Iris pigment epithelial cell (primary cell): ENCODE data around the gene NPTX1.

Experiments
- DNase-seq: peaks from one replicate; pipeline ENCODE4 v3.0.0-alpha.2; 2011; ENCODE audit warnings: low read depth

NPTX1 gene

GRCh38 chr17:80443916-80444643 lies 32.3 kb downstream of the NPTX1 start:
- no peak for DNase-seq

DNA sequence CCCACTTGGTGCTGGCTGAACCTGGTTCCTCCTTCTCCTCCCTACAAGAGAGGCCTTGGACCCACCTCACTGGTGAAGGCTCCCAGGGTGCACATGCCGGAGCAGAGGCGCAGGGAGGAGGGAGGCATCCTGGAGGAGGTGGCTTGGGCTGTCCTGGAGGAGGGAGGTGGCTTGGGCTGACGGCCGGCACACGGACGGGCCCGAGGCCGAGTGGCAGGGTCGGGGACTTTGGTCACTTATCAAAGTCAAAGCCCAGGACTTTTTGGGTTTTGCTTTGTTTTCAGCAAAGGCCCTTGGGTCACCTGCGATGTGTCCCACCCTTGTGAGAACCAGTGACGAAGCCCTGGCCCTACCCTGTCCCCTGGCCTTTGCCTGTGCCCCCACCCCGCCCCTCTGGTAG lies 32.9 kb downstream of the NPTX1 start:
- no peak for DNase-seq

DNA sequence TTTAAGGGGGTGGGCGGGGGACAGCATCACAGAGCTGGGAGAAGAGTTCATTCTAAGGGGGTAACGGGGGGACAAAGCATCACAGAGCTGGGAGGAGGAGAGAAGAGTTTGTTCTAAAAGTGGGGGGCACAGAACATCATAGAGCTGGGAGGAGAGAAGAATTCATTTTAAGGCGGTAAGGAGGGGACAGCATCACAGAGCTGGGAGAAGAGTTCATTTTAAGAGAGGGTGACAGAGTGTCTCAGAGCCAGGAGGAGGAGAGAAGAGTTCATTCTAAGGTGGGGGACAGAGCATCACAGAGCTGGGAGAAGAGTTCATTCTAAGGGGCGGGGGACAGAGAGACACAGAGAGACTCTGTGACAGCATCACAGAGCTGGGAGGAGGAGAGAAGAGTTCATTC lies 33.6 kb downstream of the NPTX1 start:
- no peak for DNase-seq

DNA sequence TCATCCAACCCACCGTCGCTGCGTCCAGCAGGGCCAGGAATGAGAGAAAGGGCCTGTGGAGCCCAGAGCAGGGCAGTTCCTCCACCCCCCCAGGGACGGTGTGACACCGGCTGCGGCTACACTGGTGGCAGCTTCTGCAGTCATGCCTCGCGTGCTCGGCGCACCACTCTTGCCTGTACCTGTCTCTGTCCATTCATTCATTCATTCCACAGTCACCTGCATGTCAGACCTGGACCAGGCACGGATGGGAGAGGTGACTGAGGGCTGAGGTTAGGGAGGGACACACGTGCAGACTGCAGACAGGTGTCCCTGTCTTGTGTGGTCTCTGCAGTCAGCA lies 34.1 kb downstream of the NPTX1 start:
- DNase-seq = no peak

DNA sequence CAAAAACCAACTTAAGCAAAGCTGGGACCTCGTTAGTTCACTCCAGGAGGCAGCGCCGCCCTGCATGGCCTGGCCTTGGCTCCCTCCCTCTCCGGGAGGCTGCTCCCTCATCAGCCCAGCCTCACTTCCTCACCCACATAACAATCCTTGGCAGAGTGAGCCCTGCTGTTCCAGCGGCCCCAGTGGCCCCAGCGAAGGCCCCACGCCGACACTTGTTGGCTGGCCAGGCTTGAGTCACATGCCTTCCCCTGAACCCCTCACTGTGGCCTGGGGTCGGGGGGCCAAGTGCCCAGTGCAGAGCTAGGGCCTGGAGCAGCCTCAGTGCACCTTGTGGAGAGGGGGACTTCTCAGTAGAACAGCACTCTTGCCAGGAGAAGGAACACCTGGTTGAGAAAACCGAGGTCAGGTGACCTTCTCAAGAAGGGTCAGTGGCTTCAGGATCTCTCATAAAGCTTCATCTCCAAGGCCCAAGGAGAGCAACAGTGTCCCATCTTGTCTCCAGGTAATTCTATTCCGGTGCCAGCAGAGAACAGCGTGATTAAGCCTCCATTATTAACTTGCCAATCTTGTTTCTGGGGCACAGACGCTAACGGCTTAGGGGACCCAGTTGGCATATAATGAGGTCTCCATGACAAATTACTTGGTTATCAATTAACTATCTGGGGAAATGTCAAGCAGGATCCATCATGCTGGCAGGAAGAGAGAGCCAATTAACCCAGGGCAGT lies 34.6 kb downstream of the NPTX1 start:
- DNase-seq = no peak

- DNase-seq = peak; percentile 26
Measured at GRCh38 chr17:80441133-80441578, 35.3 kb downstream of the NPTX1 start.

DNA sequence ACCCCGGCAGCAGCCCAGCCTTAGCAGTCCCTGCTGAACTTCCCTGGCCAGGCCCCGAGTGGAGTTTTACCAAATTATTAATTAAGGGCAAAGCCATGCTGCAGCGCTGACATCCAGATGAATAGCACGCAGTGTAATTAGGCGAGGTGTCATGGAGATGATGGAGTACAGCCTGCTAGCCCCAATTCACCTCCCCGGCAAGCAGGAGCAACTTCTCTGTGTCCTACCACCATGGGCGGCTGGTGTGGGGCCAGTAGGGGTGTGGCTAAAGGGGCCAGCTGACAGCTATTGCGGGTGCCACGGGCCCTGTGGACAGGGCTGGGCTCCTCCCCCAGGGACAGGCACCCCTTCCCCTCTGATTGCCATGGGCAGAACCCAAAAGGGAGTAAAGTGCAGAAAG lies 36.9 kb downstream of the NPTX1 start:
- DNase-seq = no peak

GRCh38 chr17:80438806-80439205 lies 37.6 kb downstream of the NPTX1 start:
- no peak for DNase-seq

DNA sequence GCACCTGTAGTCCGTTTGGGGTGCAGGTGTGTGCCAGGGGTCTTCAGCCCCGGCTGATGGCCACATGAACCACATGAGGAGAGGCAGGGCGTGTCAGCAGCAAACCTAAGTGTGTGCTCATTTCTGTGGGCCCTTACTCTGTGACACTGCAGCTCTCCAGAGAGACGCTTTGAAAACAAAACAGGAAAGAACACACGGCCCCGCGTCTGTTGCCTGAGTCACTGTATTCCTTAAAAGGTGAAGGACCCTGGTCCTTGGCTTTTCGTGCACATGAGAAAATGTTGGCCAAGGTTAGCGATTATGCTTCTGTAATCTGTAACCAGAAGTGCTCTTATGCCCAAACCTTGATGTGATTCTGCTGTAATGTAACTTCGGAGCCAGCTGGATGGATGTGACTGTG lies 38.9 kb downstream of the NPTX1 start:
- DNase-seq = no peak

- no peak for DNase-seq
Measured at GRCh38 chr17:80433916-80434666, 42.3 kb downstream of the NPTX1 start.

- no peak for DNase-seq
Measured at GRCh38 chr17:80432961-80433550, 43.4 kb downstream of the NPTX1 start.

DNA sequence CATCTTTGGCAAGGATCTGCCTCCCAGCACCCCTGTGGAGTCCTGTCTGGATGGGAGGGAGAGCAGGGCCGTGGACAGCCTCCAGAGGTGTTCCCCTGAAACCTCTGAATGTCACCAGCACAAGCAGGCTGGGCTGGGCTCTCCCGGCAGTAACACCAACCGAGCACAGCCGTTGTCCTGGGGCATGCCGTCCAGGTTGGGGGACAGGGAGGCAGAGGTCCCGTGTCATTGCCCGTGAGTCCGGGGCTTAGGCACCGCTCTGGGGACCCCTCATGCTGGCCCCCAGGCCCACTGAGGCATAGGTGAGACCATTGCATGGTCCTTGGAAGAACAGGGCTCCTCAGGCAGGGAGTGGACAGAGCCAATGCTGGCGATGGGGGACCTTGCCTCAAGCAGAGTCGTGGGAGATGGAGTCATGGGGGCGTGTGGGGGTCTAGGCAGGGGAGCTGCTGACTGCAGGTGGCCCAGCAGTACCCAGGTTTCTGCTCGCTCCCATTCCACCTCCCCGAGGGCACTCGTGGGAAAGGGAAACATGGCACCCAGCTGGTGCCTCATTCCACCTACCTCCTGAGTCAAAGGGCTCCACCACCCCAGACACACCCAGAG lies 44.0 kb downstream of the NPTX1 start:
- DNase-seq = no peak

- DNase-seq = no peak
Measured at GRCh38 chr17:80431246-80432195, 44.9 kb downstream of the NPTX1 start.

- DNase-seq = no peak
Measured at GRCh38 chr17:80430446-80431245, 45.8 kb downstream of the NPTX1 start.

DNA sequence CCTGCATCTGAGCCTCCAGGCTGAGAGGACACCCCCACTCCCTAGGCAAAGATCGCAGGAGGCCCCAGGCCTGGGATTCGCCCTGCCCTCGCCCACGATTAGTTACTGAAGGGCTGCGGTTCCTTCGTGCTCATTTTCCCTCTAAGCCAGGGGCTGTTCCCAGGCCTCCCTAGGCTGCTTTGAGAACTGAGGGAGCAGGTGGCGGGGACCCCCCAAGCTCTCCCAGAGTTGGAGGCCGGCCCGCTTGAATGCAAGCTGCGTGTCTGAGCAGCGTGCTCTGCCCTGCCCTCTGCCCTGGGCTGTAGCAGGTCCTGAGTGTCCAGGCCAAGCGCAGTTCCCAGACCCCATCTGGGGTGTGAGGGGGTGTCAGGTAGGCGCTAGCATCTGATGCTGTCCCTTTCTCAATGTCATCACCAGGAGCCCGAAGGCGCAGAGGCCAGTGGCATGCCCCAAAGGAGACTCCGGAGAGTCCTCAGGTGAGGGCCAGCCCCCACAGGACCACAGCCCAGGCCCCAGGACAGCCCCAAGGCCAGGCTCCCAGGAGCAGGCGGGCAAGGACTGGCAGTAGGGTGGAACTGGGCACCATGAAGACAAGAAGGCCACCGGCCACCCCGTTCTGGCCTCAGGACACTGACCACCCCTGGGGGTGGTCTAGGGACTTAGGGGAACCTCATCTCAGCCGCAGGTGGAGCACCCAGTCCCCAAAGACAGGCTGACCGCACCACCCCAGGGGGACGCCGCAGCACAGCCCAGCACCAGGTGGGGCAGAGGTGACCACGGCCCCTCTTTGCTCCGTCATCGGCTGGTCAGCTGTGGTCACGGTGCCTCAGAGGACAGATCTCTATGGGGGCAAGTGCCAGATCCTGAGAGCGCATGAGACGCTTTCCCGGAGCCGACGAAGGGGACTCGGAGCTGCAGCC lies 46.8 kb downstream of the NPTX1 start:
- DNase-seq = no peak

DNA sequence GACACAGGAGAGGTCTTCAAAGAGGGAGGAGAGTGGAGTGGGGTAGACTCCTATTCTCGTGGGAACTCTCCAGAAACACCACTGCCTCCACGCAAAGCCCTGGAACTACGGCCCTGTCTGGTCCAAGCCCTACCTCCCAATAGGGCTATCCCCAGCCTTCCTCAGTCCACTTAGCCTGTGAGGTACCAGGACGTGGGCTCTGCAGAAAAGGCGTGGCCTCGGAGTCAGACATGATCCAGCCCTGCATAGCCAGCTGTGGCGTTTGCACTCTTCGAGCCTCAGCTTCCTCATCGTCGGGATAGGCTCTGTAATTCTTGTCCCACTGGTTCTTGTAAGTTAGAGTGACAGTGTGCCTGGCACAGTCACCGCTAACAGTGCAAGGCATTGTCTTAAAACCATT lies 47.6 kb downstream of the NPTX1 start:
- no peak for DNase-seq

DNA sequence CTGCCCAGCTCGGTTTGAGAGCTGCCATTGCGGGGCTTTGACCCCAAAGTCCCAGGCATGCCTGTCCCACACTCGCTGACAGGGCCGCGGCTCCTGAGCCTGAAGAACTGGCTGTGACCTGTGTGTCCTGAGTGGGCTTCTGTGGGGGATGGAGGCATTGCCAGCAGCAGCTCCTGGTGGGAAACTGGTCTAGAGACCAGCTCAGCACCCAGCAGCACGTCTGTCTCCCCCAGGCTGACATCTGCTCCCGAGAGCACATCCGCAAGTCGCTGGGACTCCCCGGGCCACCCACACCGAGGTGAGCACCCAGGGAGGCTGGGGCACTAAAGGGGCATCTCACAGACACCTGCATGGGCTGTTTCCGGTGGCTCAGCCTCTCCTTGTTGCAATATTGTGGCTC lies 48.0 kb downstream of the NPTX1 start:
- DNase-seq = no peak

GRCh38 chr17:80427366-80428282 lies 48.8 kb downstream of the NPTX1 start:
- DNase-seq = no peak
